T1000 (cell line): ENCODE results near the gene WASHC3.

ENCODE experiments used
- DNase-seq: peaks from one replicate; lab custom pipeline; 2025; ENCODE audit warnings: mixed read lengths; lab: John Stamatoyannopoulos, UW

Gene WASHC3

GRCh38 chr12:101968770-101969169 is 93.0 kb downstream of the WASHC3 start:
- DNase-seq: no peak

DNA sequence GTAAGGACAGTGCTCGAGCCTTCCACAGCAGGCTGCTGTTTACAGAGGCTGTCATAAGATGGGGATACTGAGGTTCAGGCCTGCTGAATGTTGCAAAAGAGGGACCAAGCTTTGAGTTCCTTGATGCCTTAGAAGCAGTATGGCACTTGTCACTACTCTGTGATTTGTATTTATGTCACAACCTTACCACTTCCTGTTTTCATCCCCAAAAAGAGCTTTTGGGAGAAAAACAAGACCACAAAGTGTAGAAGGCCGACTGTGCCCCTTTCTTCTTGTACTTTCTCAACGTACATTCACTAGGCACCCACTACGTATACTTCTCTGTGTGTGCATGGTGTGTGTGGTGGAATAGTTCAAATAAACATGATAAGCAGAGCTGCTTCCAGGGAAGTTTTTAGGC is 94.3 kb downstream of the WASHC3 start:
- DNase-seq: no peak

- DNase-seq: no peak
These were observed 95.3 kb downstream of the WASHC3 start for GRCh38 chr12:101966496-101966895.

DNA sequence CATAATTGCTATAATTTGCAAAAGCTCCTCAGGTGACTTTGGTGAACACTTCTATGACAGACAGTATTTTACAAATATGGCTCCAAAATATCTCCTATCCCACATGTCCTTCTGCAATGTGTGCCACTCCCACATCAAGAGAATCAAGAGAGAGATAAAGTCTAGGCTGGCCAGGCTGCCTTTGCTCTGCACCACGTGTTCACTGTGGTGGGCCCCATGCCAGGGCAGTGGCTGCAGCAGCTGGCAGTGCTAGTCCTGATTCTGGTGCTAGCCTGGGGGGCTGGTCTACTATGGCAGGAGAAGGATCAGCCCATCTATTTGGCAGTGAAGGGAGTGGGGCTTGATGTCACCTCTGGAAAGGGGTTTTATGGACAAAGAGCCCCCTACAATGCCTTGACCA is 98.1 kb downstream of the WASHC3 start:
- no peak for DNase-seq
